NCI-H526 (cell line): ENCODE data around the gene ASF1A.
A peak's percentile ranks its signal among the peaks of the same experiment; 100 is the strongest.
"Not testable (repeated sequence)": the region's sequence is repeated elsewhere in the genome, so short reads cannot be mapped to it uniquely, and the experiment has no call there.

Experiments used
- DNase-seq, 2 experiments: peaks; one replicate each; lab custom pipeline; 2025; lab: John Stamatoyannopoulos, UW

Gene ASF1A

DNA sequence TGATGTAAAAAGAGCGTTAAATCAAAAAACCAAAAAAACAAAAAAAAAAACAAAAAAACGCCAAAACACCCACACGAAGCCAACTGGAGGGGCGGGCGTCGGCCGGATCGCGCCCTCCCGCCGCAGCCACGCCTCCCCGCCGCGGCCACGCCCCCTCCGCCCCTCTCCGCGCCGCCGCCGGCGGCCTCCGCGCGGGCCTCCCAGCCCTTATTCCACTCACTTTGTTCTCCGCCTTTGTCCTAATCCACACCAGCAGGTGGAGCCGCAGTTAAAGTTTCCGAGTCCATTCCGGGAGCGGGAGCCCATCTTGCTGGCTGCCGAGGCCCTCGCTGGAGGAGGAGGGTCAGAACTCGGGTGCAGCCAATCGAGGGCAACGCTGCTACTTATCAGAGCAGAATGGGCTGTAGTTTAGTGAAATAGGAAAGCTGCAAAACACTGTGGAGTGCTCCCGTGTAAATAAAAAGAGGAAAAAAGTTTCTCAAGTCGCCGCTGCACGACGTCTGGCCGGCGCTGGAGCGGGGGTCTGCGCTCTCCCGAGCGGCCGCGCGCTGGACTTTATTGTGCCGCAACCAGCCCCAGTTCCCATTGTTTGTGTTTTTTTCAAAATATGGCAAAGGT is at the start of gene ASF1A:
TSS of gene ASF1A (plus strand) at position 346 of the 618 bp plus-strand sequence. CDS start at position 608, 262 bp downstream.
- peak; percentile 98 to 99 for DNase-seq

DNA sequence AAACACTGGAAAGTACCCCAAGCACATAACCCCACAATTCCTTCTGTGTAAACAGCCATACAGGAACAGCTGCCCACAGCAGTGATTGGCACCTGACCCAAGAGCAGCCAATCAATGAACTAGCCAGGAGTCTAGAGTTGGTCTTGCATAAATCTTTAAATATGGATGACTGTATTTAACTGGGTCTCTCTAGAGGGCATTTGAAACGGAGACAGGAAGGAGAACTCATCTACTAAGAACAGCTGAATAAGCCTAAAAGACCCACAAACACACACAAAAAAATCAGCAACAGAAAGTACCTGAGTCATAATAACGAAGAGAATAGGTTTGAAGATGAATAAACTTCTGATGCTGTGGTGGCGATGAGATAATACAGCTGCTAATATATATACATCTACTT is 49.0 kb upstream of the ASF1A start:
- no peak for DNase-seq

DNA sequence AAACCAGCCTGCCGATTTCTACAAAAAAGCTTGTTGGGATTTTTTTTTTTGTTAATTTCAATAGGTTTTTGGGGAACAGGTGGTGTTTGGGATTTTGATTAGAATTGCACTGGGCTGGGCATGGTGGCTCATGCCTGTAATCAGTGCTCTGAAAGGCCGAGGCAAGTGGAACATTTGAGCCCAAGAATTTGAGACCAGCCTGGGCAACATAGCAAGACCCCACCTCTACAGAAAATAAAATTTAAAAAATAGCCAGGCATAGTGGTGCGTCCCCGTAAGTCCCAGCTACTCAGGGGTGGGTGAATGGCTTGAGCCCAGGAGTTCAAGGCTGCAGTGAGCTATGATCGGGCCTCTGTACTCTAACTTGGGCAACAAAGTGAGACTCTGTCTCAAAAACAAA is 40.5 kb upstream of the ASF1A start:
- DNase-seq: no peak

DNA sequence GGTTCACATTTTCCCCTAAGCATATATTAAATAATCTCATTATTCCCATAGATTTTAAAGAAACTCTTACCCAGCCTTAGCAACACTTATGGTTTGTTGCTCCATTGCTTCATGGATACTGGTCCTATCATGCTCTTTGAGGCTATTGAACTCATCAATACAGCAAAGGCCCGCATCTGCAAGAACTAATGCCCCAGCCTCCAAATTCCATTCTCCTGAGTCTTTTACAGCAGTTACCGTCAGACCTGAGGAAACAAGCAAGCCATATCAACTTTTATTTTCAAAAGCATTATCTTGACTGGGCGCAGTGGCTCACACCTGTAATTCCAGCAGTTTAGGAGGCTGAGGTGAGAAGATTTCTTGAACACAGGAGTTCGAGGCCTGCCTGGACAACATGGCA is 37.7 kb upstream of the ASF1A start:
- no peak for DNase-seq

DNA sequence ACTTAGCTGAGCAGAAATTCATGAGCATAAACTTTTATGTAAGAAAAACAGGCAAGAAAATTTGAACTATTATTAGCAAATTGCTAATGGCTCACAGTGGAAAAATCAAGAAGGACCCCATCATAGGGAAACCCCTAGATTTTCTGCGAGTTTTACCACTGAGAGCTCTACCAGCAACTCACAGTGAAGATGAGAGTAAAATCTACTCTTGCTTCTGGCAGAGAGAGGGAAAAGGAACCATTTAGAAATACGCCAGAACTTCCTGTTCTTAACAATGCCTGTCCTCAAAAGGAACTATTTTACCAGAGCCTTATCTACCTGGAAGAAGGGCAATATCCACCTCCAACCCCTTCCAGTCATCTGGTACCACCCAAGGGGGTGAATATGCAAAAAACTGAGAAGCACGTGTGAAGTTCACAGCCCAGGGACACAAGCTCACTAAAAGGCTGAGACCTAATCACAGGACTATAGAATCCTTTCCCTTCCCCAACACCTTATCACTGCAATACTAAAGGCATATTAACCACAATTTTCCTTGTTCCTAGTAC is 34.4 kb upstream of the ASF1A start:
- no peak for DNase-seq

DNA sequence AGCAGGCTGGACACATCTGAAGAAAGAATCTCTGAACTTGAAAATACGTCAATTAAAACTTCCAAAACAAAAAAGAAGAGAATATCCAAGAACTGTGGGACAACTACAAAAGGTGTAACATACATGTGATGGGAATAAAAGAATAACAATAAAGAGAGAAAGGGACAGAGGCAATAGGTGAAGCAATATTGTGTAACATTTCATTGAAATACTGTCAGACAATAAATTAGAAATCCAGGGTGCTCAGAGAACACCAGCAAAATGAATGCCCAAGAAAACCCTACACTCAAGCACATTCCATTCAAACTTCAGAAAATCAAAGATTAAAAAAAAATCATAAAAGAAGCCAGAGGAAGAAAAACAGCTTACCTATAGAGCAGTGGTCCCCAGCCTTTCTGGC is 33.6 kb upstream of the ASF1A start:
- no peak for DNase-seq

DNA sequence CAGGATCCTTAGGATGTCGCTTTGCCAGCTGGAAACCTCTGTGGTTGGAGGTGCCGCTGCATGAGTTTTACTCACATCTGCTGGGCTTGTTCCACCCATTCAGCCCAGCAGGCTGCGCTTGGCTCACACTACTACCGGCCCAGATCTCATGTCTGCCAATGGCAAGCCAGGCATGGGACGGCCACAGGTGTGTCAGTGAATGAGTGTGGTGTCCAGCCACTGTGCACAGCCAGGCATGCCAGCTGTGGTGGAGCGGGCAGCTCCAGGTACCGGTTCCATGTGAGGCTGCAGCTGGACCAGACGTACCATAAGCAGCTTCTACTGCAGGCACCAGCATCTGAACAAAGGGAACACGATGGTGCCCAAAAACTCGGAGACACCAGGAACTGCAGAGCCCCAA is 33.1 kb upstream of the ASF1A start:
- DNase-seq: no peak

DNA sequence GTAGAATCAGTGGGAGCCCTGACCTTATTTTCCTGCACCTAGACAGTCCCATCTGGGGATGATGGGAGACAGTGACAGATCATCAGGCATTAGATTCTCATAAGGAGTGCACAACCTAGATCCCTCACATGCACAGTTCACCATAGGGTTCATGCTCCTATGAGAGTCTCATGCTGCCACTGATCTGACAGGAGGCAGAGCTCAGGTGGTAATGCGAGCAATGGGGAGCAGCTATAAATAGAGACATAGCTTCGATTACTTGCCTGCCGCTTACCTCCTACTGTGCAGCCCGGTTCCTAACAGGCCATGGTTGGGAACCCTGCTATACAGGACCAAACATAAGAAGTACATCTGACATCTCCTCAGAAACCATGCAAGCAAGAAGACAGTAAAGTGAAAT is 31.5 kb upstream of the ASF1A start:
- DNase-seq: no peak

DNA sequence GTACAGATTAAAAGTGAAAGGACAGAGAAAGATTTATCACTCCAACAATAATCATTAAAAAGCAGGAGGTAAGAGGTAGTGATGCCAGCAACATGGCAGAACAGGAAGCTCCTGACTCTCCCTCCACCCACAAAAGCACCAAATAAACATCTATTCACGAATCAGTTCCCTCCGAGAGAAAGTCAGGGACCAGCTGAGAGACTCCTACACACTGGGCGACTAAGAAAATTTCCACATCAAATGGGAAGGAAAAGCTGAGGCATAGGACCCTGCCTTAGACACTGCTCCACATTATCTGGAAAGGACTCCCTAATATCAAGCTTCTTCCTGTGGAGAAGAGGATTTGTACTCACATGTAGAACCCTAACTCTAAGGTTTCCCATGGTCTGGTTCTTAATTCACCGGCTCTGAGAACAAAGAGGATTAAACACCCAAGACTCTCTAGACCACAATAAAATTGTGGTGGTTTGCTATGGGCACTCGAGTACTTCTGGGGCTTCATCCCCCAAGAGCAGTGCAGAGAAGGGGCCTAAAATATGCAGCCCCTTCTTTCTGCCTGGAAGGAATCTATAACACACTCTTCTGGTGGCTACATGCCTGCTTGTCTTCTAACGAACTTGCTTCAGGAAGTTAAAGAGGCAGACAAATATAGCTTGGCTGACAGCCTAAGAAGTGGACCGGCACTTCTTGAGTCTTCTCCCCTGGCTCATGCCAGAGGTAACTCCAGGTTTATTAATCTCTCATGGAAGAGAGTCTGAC is 29.4 kb upstream of the ASF1A start:
- DNase-seq: no peak

DNA sequence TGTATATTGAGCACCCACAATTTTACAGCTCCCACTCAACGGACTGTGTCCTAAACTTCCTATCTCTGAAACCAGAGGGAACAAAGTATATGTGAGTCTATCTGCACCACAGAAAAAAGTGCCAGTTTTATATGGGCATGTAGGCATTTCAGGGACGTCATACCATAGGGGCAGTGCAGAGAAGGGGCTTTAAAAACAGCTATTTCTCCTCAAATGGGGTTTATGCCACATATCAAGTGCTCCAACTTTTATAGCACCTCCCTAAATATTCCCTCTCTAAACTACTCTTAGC is 28.9 kb upstream of the ASF1A start:
- DNase-seq: no peak

DNA sequence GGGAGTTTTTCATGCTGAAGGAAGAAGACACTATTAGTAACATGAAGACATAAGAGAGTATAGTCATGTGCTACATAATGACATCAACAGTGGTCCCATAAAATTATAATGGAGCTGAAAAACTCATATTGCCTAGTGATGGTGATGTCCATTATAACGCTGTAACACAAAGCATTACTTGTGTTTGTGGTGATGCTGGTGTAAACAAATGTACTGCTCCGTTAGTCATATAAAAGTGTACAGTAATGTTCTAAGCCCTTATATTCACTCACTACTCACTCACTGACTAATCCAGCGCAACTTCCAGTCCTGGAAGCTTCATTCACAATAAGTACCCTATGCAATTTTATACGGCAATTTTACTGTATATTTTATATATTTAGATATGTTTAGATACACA is 26.8 kb upstream of the ASF1A start:
- no peak for DNase-seq

DNA sequence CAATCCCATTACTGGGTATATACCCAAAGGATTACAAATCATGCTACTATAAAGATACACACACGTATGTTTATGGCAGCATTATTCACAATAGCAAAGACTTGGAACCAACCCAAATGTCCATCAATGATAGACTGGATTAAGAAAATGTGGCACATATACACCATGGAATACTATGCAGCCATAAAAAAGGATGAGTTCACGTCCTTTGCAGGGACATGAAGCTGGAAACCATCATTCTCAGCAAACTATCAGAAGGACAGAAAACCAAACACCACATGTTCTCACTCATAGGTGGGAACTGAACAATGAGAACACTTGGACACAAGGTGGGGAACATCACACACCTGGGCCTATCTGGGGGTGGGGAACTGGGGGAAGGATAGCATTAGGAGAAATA is 25.1 kb upstream of the ASF1A start:
- not testable (repeated sequence) for DNase-seq

DNA sequence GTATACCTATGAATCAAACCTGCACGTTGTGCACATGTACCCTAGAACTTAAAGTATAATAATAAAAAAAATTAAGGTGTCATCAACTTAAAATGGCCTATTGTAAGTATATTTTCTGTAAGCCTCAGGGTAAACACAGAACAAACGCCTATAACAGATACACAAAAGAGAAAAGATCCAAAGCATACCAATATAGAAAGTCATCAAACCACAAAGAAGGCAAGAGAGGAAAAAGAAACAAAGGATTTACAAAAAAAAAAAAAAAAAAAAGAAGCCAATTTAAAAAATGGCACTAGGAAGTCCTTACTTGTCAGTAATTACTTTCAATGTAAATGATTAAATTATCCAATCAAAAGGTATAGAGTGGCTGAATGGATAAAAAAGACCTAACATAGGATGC is 24.6 kb upstream of the ASF1A start:
- no peak for DNase-seq

DNA sequence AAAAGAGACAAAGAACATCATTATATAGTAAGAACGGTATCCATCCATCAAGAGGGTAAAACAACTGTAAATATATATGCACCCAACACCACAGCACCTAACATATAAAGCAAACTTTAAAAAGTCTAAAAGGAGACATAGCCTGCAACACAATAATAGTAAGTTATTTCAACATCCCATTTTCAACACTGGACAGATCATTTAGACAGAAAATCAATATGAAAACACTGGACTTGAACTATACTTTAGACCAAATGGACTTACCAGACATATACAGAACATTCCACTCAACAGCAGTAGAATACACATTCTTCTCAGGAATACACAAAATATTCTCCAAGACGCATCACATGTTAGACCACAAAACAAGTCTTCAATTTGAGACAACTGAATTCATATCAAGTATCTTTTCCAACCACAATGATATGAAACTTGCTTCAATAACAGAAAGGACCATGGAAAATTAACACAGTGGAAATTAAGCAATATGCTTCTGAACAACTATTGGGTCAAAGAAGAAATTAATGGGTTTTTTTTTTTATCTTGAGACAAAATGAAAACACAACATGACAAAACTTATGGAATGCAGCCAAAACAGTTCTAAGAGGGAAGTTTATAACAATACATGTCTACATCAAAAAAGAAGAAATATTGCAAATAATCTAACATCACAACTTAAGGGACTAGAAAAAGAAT is 23.9 kb upstream of the ASF1A start:
- no peak for DNase-seq

DNA sequence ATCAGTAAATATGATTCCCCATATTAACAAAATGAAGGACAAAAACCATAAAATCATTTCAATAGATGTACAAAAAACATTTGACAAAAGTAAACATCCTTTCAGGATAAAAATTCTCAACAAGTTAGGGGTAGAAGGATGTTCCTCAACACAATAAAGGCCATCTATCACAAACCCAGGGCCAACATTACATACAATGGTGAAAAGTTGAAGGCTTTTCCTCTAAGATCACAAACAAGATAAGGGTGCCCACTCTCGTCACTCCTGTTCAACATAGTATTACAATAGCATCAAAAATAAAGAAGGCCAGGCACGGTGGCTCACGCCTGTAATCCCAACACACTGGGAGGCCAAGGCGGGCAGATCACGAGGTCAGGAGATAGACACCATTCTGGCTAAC is 22.6 kb upstream of the ASF1A start:
- no peak for DNase-seq

DNA sequence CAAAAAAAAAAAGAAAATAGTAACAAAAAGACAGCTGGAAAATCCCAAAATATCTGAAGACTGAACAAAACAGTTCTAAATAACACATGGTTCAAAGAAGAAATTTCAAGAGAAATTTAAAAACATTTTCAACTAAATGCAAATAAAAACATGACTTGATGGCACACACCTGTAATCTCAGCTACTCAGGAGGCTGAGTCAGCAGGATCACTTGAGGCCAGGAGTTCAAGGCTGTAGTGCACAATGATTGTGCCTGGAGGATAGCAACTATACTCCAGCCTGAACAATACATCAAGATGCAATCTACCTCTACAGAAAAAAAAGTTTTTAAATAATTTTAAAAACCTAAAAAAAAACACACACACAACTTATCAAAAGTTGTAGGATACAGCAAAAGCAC is 21.6 kb upstream of the ASF1A start:
- DNase-seq: no peak

DNA sequence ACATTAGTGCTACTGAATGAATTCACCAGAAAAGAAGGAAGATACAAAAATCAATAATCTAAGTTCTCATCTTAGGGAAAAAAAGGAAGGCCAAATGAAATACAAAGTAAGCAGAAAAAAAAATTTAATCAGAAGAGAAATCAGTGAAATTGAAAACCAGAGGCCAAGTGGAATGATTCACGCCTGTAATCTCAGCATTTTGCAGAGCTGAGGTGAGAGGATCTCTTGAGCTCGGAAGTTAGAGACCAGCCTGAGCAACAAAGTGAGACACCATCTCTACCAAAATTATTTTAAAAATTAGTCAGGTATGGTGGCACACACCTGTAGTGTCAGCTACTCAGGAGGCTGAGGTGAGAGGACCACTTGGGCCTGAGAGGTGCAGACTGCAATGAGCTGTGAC is 21.2 kb upstream of the ASF1A start:
- no peak for DNase-seq

DNA sequence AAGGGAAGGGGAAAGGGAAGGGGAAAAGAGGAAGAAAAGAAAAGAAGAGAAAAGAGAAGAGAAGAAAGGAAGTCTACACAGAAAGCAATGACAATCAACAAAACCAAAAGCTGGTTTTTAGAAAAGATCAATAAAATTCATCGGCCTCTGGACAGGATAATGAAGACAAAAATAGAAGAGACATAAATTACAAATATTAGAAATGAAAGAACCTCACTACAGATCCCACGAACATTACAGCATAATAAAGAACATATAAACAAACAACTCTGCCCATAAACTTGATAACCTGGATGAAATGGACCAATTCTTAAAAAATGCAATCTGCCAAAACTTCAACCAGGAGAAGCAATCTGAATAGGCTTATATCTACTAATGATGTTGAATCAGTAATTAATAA is 20.7 kb upstream of the ASF1A start:
- no peak for DNase-seq

DNA sequence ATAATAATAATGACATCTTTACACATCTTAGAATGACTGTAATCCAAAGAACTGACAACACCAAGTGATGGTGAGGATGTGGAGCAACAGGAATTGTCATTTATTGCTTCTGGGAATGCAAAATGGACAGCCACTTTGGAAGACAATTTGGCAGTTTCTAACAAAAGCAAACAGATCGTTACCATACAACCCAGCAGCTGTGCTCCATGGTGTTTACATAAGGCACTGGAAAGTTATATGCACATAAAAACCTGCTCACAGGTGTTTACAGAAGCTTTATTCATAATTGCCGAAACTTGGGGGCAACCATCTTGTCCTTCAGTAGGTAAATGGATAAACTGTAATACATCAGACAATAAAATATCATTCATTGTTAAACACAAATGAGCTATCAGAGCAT is 18.3 kb upstream of the ASF1A start:
- DNase-seq: peak; percentile 28 to 59

DNA sequence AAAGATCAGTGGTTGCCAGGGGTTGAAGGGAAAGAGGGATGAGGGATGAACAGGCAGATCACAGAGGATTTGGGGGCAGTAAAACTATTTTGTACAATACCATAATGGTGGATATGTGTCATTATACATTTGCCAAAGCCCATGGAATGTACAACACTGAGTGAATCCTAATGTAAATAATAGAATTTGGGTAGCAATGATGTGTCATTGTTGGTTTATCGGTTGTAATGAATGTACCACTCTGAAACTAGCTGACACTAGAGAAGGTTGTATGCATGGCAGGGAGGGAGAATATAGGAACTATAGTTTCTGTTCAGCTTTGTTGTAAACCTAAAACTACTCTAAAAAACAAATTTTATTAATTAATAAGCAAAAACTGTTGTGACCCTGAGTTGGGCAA is 17.8 kb upstream of the ASF1A start:
- DNase-seq: no peak

DNA sequence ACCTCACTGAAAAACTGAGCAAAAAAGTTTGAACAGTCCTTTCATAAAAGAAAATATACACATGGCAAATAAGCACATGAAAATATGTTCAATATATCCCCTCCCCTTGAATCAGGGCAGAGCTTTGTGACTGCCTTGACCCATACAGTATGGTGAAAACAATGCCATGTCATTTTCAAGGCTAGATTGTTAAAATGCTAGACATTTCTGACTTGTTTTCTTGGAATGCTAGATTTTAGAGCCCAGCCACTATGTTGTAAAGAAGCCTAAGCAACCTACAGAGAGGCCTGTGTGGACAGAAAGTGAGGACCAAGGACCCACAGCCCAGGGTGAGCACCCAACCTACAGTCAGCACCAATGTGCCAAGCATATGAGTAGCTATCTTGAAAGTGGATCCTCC is 17.1 kb upstream of the ASF1A start:
- no peak for DNase-seq

DNA sequence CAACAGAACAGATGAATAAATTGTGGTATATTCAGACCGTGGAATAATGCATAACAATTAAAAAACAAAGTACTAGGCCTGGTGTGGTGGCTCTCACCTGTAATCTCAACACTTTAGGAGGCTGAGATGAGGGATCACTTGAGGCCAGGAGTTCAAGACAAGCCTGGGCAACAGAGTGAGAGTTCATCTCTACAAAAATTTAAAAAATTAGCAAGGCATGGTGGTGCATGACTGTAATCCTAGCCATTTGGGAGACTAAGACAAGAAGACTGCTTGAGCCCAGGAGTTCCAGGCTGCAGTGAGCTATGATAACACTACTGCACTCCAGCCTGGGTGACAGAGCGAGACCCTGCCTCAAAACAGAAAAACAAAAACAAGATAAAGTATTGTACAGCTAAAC is 16.1 kb upstream of the ASF1A start:
- DNase-seq: no peak
